Colonic mucosa (tissue), 4 donors: ENCODE data around the gene PTPRT. TPM values are rescaled to one million over a fixed set of nuclear protein-coding genes. Genes with fewer than 3 reads are reported as not detected.

Experiments
- DNase-seq: peaks from one replicate; pipeline ENCODE4 v3.0.0-alpha.2; 2020
- H3K27ac ChIP-seq: fragments of 200-600 bp; one replicate; pipeline ENCODE4 v1.8.0; 2021
- H3K27me3 ChIP-seq: fragments of 200-600 bp; one replicate; pipeline ENCODE4 v1.8.0; 2021
- H3K36me3 ChIP-seq: fragments of 200-600 bp; one replicate; pipeline ENCODE4 v1.8.0; 2021
- H3K4me1 ChIP-seq: fragments of 200-600 bp; one replicate; pipeline ENCODE4 v1.8.0; 2021; ENCODE audit warnings: mild to moderate bottlenecking
- H3K4me3 ChIP-seq: fragments of 200-600 bp; one replicate; pipeline ENCODE4 v1.8.0; 2021
- H3K9ac ChIP-seq, 2 donors: one replicate each; pipeline ENCODE4 v1.7.0; 2013; ENCODE audit warnings: control low read depth in 2 of 2, low read depth in 2 of 2, low read length in 2 of 2
- H3K9me3 ChIP-seq: fragments of 200-600 bp; one replicate; pipeline ENCODE4 v1.8.0; 2021
- CTCF ChIP-seq: fragments of 200-600 bp; IDR thresholded peaks from one replicate; pipeline ENCODE4 v1.8.0; 2022; ENCODE audit warnings: antibody characterized with exemption, mild to moderate bottlenecking
- intact Hi-C: fragments of 100-400 bp; cut with DNase I; formaldehyde crosslinking; loops from one replicate; pipeline ENCODE4 v1.14.1; 2022
- total RNA-seq, 2 donors: library from RNA; stranded (reverse); fragmentation: NEBNext Ultra II Directional in 1 of 2; extraction: Animal tissue kit (Norgen Biotek cat#: 25700) in 1 of 2; gene quantifications; one replicate each; pipeline ENCODE4 v1.2.1, GENCODE V29; 2021
- donor health status: healthy.
- donor health status: DM: no; HTN: no; CAD: no.
- donor health status: DM: no; HTN: no; CAD: no.

Gene PTPRT
- total RNA-seq, 2 donors from 2014 or later: 0.11 to 0.12 TPM

GRCh38 chr20:42373049-42373448 lies 816.7 kb downstream of the PTPRT start:
- Histone ChIP-seq H3K4me1 (no peaks in the 10 kb centered on the region), H3K4me3 (no peak overlapping the region), H3K9ac (no peak overlapping the region), H3K27ac (no peak overlapping the region), H3K36me3 (no peaks in the 10 kb centered on the region), H3K27me3 (no peaks in the 10 kb centered on the region), H3K9me3 (no peaks in the 10 kb centered on the region)
- no peak for TF ChIP-seq CTCF
- DNase-seq: no peak
- intact Hi-C loops: no loop called here

GRCh38 chr20:42370075-42370474 lies 819.6 kb downstream of the PTPRT start:
- Histone ChIP-seq H3K9me3 (no peaks in the 10 kb centered on the region), H3K4me1 (no peaks in the 10 kb centered on the region), H3K27me3 (no peaks in the 10 kb centered on the region), H3K9ac (no peak overlapping the region), H3K36me3 (no peaks in the 10 kb centered on the region), H3K4me3 (no peak overlapping the region), H3K27ac (no peak overlapping the region)
- no peak for DNase-seq
- TF ChIP-seq CTCF: no peak
- intact Hi-C loops: no loop called here

- no peak overlapping the region for H3K9ac ChIP-seq
- H3K4me3 ChIP-seq: no peak overlapping the region
- intact Hi-C loops: no loop called here
- TF ChIP-seq CTCF: no peak
- H3K36me3 ChIP-seq: no peaks in the 10 kb centered on the region
- no peak overlapping the region for H3K27ac ChIP-seq
- H3K27me3 ChIP-seq: no peaks in the 10 kb centered on the region
- no peaks in the 10 kb centered on the region for H3K4me1 ChIP-seq
- no peak for DNase-seq
- H3K9me3 ChIP-seq: no peaks in the 10 kb centered on the region
Observed at GRCh38 chr20:42368910-42369309, 820.8 kb downstream of the PTPRT start.

- Histone ChIP-seq H3K27me3 (no peaks in the 10 kb centered on the region), H3K9ac (no peak overlapping the region), H3K4me3 (no peak overlapping the region), H3K4me1 (no peaks in the 10 kb centered on the region), H3K9me3 (no peaks in the 10 kb centered on the region), H3K36me3 (no peaks in the 10 kb centered on the region), H3K27ac (no peak overlapping the region)
- TF ChIP-seq CTCF: no peak
- no peak for DNase-seq
- intact Hi-C loops: no loop called here
Observed at GRCh38 chr20:42366626-42367025, 823.1 kb downstream of the PTPRT start.

GRCh38 chr20:42364446-42364845 lies 825.3 kb downstream of the PTPRT start:
- intact Hi-C loops: no loop called here
- Histone ChIP-seq H3K9ac (no peak overlapping the region), H3K27me3 (no peaks in the 10 kb centered on the region), H3K36me3 (no peaks in the 10 kb centered on the region), H3K27ac (no peak overlapping the region), H3K4me1 (no peaks in the 10 kb centered on the region), H3K9me3 (no peaks in the 10 kb centered on the region), H3K4me3 (no peak overlapping the region)
- no peak for TF ChIP-seq CTCF
- no peak for DNase-seq
